OCI-LY1 (cell line): ENCODE results near the gene KLHL5.

Source experiments
- CTCF ChIP-seq: fragments of 200-600 bp; sonication (generic), shearing (Covaris generic); IDR thresholded peaks from 2 replicates; pipeline ENCODE4 v1.5.1; 2017; ENCODE audit warnings: mild to moderate bottlenecking, antibody characterized with exemption, low read length, moderate library complexity, mixed read lengths
- EZH2 ChIP-seq: fragments of 200-600 bp; sonication (generic), shearing (Covaris generic); IDR thresholded peaks from 2 replicates; pipeline ENCODE4 v1.8.0; 2017; ENCODE audit warnings: borderline replicate concordance, mixed run types, mild to moderate bottlenecking, antibody characterized with exemption, low read length, moderate library complexity, mixed read lengths

GRCh38 chr4:39083164-39083563 is 21.1 kb downstream of the KLHL5 start:
- no peak for TF ChIP-seq CTCF
- no peak for TF ChIP-seq EZH2
